OCI-LY1 (cell line): ENCODE measurements around the gene FGF4.

Experiments used
- EZH2 ChIP-seq: fragments of 200-600 bp; sonication (generic), shearing (Covaris generic); IDR thresholded peaks from 2 replicates; pipeline ENCODE4 v1.8.0; 2017; ENCODE audit warnings: borderline replicate concordance, mixed run types, mild to moderate bottlenecking, antibody characterized with exemption, low read length, moderate library complexity, mixed read lengths
- TF ChIP-seq, protein P1 (sequence below): fragments of 200-600 bp; sonication (generic), shearing (Covaris generic); IDR thresholded peaks from 2 replicates; pipeline ENCODE4 v1.5.1; 2017; ENCODE audit warnings: mild to moderate bottlenecking, antibody characterized with exemption, low read length, moderate library complexity, mixed read lengths

DNA sequence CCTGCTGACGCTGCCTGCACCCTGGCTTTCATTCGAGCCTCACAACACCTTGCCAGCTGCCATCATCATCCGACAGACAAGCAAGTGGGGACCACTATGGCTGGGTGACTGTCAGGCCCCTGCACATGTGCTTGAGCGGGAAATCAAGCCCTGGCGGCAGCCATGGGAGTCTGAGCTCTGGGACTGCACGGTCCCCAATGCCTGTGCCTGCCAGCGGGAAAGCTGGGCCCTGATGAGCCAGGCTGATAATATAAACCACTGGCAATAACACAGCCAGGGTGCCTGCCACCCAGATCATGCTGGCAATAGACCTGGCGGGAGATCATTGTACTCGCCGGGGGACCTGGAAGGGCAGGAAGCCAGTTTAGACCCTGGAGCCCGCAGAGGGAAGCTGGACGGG lies 41.5 kb upstream of the FGF4 start:
- TF ChIP-seq, protein P1, sequence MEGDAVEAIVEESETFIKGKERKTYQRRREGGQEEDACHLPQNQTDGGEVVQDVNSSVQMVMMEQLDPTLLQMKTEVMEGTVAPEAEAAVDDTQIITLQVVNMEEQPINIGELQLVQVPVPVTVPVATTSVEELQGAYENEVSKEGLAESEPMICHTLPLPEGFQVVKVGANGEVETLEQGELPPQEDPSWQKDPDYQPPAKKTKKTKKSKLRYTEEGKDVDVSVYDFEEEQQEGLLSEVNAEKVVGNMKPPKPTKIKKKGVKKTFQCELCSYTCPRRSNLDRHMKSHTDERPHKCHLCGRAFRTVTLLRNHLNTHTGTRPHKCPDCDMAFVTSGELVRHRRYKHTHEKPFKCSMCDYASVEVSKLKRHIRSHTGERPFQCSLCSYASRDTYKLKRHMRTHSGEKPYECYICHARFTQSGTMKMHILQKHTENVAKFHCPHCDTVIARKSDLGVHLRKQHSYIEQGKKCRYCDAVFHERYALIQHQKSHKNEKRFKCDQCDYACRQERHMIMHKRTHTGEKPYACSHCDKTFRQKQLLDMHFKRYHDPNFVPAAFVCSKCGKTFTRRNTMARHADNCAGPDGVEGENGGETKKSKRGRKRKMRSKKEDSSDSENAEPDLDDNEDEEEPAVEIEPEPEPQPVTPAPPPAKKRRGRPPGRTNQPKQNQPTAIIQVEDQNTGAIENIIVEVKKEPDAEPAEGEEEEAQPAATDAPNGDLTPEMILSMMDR = no peak
- no peak for TF ChIP-seq EZH2
